Heart right ventricle (tissue), 16 donors: ENCODE results near the gene FOLR2. TPM values are rescaled to one million over a fixed set of nuclear protein-coding genes. Genes with fewer than 3 reads are reported as not detected.
"Not testable (repeated sequence)": the region's sequence is repeated elsewhere in the genome, so short reads cannot be mapped to it uniquely, and the experiment has no call there.

Experiments used
- ATAC-seq, 8 donors: fragments of 200-7000 bp; cut with Tn5 transposase; one replicate each; pipeline ENCODE4 v1.9.1; 2020; ENCODE audit warnings: mild to moderate bottlenecking in 8 of 8, moderate library complexity in 8 of 8, moderate number of reproducible peaks in 1 of 8
- DNase-seq, 2 donors: peaks; one replicate each; pipeline ENCODE4 v3.0.0-alpha.2; 2020
- H3K27ac ChIP-seq, 10 donors: fragments of 200-600 bp; sonication (generic) in 2 of 10; one replicate each; pipeline versions ENCODE4 v1.5.0 to v1.8.0; 2020 to 2022; ENCODE audit warnings: mild to moderate bottlenecking in 3 of 10
- H3K27me3 ChIP-seq, 7 donors: fragments of 200-600 bp; one replicate each; pipeline ENCODE4 v1.8.0; 2021 to 2022; ENCODE audit warnings: mild to moderate bottlenecking in 2 of 7
- H3K36me3 ChIP-seq, 9 donors: fragments of 200-600 bp; sonication (generic) in 1 of 9; one replicate each; pipeline versions ENCODE4 v1.5.0 to v1.8.0; 2020 to 2022; ENCODE audit warnings: mild to moderate bottlenecking in 2 of 9
- H3K4me1 ChIP-seq, 9 donors: fragments of 200-600 bp; sonication (generic) in 1 of 9; one replicate each; pipeline versions ENCODE4 v1.5.0 to v1.8.0; 2020 to 2022; ENCODE audit warnings: mild to moderate bottlenecking in 4 of 9
- H3K4me3 ChIP-seq, 10 donors: fragments of 200-600 bp; sonication (generic) in 2 of 10; one replicate each; pipeline versions ENCODE4 v1.5.0 to v1.8.0; 2020 to 2022; ENCODE audit warnings: mild to moderate bottlenecking in 7 of 10, moderate library complexity in 2 of 10
- H3K9me3 ChIP-seq, 11 donors: fragments of 200-600 bp in 10 of 11; sonication (generic) in 2 of 11; one replicate each; pipeline versions ENCODE4 v1.5.0 to v1.8.0; 2013 to 2022; ENCODE audit warnings: mild to moderate bottlenecking in 2 of 11, control low read depth in 1 of 11, moderate library complexity in 1 of 11
- CTCF ChIP-seq, 9 donors: fragments of 200-600 bp; sonication (generic) in 2 of 9; IDR thresholded peaks; one replicate each; pipeline versions ENCODE4 v1.5.0 to v1.8.0; 2021 to 2022; ENCODE audit warnings: antibody characterized with exemption in 9 of 9, mild to moderate bottlenecking in 5 of 9, moderate library complexity in 1 of 9
- WGBS, 2 donors: extraction: QIAGEN DNeasy Blood & Tissue Kit; methylation state at CpG; one replicate each; pipeline ENCODE4 v1.1.7; 2013; ENCODE audit warnings: inconsistent platforms in 1 of 2; 5-methylcytosine and 5-hydroxymethylcytosine counted together
- intact Hi-C, 10 donors: fragments of 100-400 bp; cut with DNase I; formaldehyde crosslinking; loops; one replicate each; pipeline versions ENCODE4 v1.11.1 to v1.14.2; 2022
- polyA plus RNA-seq, 2 donors: library from polyadenylated mRNA; stranded (reverse); fragments of 200-250 nt; gene quantifications; one replicate each; pipeline ENCODE4 v1.2.3, GENCODE V29; 2013
- total RNA-seq, 10 donors: library from RNA; stranded (reverse); fragmentation: NEBNext Ultra II Directional in 3 of 10; extraction: Animal tissue kit (Norgen Biotek cat#: 25700) in 3 of 10; gene quantifications; one replicate each; pipeline versions ENCODE4 v1.2.1 to v1.2.4, GENCODE V29; 2021 to 2023
- donor health status: Arrhythmogenic right ventricular cardiomyopathy.
- donor health status: ischemic (EF 13 %, LVEDD 7.1; RV severe dilation, severe dysfunction).
- donor health status: healthy with polysubstance abuse.
- donor health status: DM: no; HTN: yes; CAD: no.
- donor health status: DM: no; HTN: no; CAD: no.
- donor health status: ischemic (EF 25% LVEDD 6.9; RV normal size, moderate dysfunction).
- donor health status: ischemic (EF 25% LVEDD 5.7; RV mildly dilated, moderate dysfunction).
- donor health status: healthy.
- donor health status: DM: yes; HTN: yes; CAD: no.
- donor health status: Ischemic cardiomyopathy.
- donor health status: ischemic (EF 35%, LVEDD 5.7; RV mildly dilated, moderate dysfunction).
- donor health status: nonischemic (EF 11% LVEDD 7.7; RV severe dilation, severe dysfunction).
- donor health status: DM: yes; HTN: yes; CAD: no.
- donor health status: PGD.
- donor health status: ischemic (EF 29% LVEDD 5.4; RV normal size, mild dysfunction).
- donor health status: nonischemic (EF 23%, LVEDD 6.1; RV moderate dilation, normal function).

Gene FOLR2
- total and polyA plus RNA-seq, 12 donors: 6.8 to 84.4 (median 10.4) TPM

- ATAC-seq (no peak), DNase-seq (no peak)
- Histone ChIP-seq H3K36me3 (no peaks in the 10 kb centered on the region), H3K4me1 (peaks cover 0 to 3% (median 0%) of the 10 kb centered on the region in 9 donors), H3K27ac (no peak overlapping the region), H3K4me3 (no peak overlapping the region), H3K9me3 (no peaks in the 10 kb centered on the region), H3K27me3 (peaks cover 0 to 33% (median 4%) of the 10 kb centered on the region in 7 donors)
- 83 to 90% methylated on average over 2 of the region's 2 CpGs for WGBS, 2 donors
- no peak for TF ChIP-seq CTCF (IDR thresholded peaks at IDR 0.05)
- intact Hi-C loops: no loop called here
These were observed 42.9 kb downstream of the FOLR2 start for GRCh38 chr11:72259490-72259889.

- TF ChIP-seq CTCF (IDR thresholded peaks at IDR 0.05): no peak
- no peak for ATAC-seq
- Histone ChIP-seq H3K27ac (no peak overlapping the region), H3K36me3 (no peaks in the 10 kb centered on the region), H3K4me1 (peaks cover 0 to 3% (median 0%) of the 10 kb centered on the region in 9 donors), H3K4me3 (no peak overlapping the region), H3K9me3 (no peaks in the 10 kb centered on the region), H3K27me3 (peaks cover 0 to 33% (median 8%) of the 10 kb centered on the region in 7 donors)
- 39 to 45% methylated on average over 5 of the region's 5 CpGs for WGBS, 2 donors
- intact Hi-C loops: no loop called here
- DNase-seq: no peak
These were observed 44.0 kb downstream of the FOLR2 start for GRCh38 chr11:72260574-72260973.

- Histone ChIP-seq H3K4me1 (peaks cover 0 to 3% (median 0%) of the 10 kb centered on the region in 9 donors), H3K9me3 (no peaks in the 10 kb centered on the region), H3K4me3 (no peak overlapping the region), H3K36me3 (no peaks in the 10 kb centered on the region), H3K27me3 (peaks cover 0 to 35% (median 8%) of the 10 kb centered on the region in 7 donors), H3K27ac (no peak overlapping the region)
- no peak for TF ChIP-seq CTCF (IDR thresholded peaks at IDR 0.05)
- no peak for DNase-seq
- ATAC-seq: no peak
- intact Hi-C loops: no loop called here
- 60 to 69% methylated on average over 4 of the region's 4 CpGs for WGBS, 2 donors
These were observed 46.8 kb downstream of the FOLR2 start for GRCh38 chr11:72263361-72263760.

- intact Hi-C loops: no loop called here
- ATAC-seq: no peak
- peaks cover 0 to 45% (median 12%) of the 10 kb centered on the region in 7 donors for H3K27me3 ChIP-seq
These were observed 49.4 kb downstream of the FOLR2 start for GRCh38 chr11:72265951-72266350.

GRCh38 chr11:72266960-72267359 lies 50.4 kb downstream of the FOLR2 start:
- H3K4me3 ChIP-seq, intact Hi-C loops, DNase-seq, H3K27ac ChIP-seq, H3K4me1 ChIP-seq, H3K36me3 ChIP-seq, ATAC-seq, H3K9me3 ChIP-seq: not testable (repeated sequence)
- H3K27me3 ChIP-seq: peaks cover 0 to 42% (median 12%) of the 10 kb centered on the region in 7 donors
- 76 to 79% methylated on average over 5 of the region's 5 CpGs for WGBS, 2 donors

More at GRCh38 chr11:72265951-72266350, 49.4 kb downstream of the FOLR2 start:
- TF ChIP-seq CTCF (IDR thresholded peaks at IDR 0.05): no peak
- Histone ChIP-seq H3K27ac (no peak overlapping the region), H3K4me3 (no peak overlapping the region), H3K4me1 (peaks cover 0 to 9% (median 0%) of the 10 kb centered on the region in 9 donors), H3K9me3 (no peaks in the 10 kb centered on the region), H3K36me3 (no peaks in the 10 kb centered on the region)
- DNase-seq: no peak
